Hepatocyte (in vitro differentiated cells): Measurements from ENCODE around the gene FHOD3.

Source experiments
- EZH2phosphoT487 ChIP-seq: fragments of 200-600 bp; sonication (generic); IDR thresholded peaks from one replicate; pipeline ENCODE4 v1.6.1; 2018; ENCODE audit warnings: antibody characterized with exemption, mild to moderate bottlenecking, low read depth, moderate library complexity; ENCODE audit not compliant: unreplicated experiment, severe bottlenecking
- TF ChIP-seq, protein P1 (sequence below): fragments of 200-600 bp; sonication (generic); IDR thresholded peaks from 2 replicates; pipeline ENCODE4 v1.5.1; 2016; ENCODE audit warnings: antibody characterized with exemption, mild to moderate bottlenecking; ENCODE audit not compliant: poor library complexity

GRCh38 chr18:36349552-36349951 is 52.0 kb downstream of the FHOD3 start:
- no peak for TF ChIP-seq EZH2phosphoT487
- TF ChIP-seq, protein P1, sequence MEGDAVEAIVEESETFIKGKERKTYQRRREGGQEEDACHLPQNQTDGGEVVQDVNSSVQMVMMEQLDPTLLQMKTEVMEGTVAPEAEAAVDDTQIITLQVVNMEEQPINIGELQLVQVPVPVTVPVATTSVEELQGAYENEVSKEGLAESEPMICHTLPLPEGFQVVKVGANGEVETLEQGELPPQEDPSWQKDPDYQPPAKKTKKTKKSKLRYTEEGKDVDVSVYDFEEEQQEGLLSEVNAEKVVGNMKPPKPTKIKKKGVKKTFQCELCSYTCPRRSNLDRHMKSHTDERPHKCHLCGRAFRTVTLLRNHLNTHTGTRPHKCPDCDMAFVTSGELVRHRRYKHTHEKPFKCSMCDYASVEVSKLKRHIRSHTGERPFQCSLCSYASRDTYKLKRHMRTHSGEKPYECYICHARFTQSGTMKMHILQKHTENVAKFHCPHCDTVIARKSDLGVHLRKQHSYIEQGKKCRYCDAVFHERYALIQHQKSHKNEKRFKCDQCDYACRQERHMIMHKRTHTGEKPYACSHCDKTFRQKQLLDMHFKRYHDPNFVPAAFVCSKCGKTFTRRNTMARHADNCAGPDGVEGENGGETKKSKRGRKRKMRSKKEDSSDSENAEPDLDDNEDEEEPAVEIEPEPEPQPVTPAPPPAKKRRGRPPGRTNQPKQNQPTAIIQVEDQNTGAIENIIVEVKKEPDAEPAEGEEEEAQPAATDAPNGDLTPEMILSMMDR: no peak
